ENCODE data around the gene ASTN1. TPM values are rescaled to one million over a fixed set of nuclear protein-coding genes. Genes with fewer than 3 reads are reported as not detected.
A peak's percentile ranks its signal among the peaks of the same experiment; 100 is the strongest.

ASTN1 gene
- total and polyA plus RNA-seq, 2 experiments from 2014 or later: 9.3 to 34.2 TPM

- Histone ChIP-seq H3K4me1 (ENCODE audit: low read depth) (no peaks in the 10 kb centered on the region), H3K27me3 (peaks cover 53% of the 10 kb centered on the region), H3K9me3 (ENCODE audit: low read depth) (no peaks in the 10 kb centered on the region), H3K27ac (no peak overlapping the region), H3K4me3 (peak overlapping the region; percentile 61), H3K36me3 (no peaks in the 10 kb centered on the region)
- no peak for DNase-seq (ENCODE audit: low read depth in 1 of 2, low spot score in 1 of 2)
- TF ChIP-seq CTCF (IDR thresholded peaks at IDR 0.05; ENCODE audit: low read depth, low read length): no peak
Measured at GRCh38 chr1:177165069-177165439, 542 bp upstream of the ASTN1 start.

- H3K36me3 ChIP-seq: no peaks in the 10 kb centered on the region
- H3K9me3 ChIP-seq (ENCODE audit: low read depth): no peaks in the 10 kb centered on the region
- no peaks in the 10 kb centered on the region for H3K4me1 ChIP-seq (ENCODE audit: low read depth)
- no peak overlapping the region for H3K27ac ChIP-seq
- TF ChIP-seq CTCF (IDR thresholded peaks at IDR 0.05; ENCODE audit: low read depth, low read length): no peak
- peak overlapping the region; percentile 61 for H3K4me3 ChIP-seq
- no peak for DNase-seq (ENCODE audit: low read depth in 1 of 2, low spot score in 1 of 2)
- peaks cover 42% of the 10 kb centered on the region for H3K27me3 ChIP-seq
Measured at GRCh38 chr1:177163844-177164379, 600 bp downstream of the ASTN1 start.

GRCh38 chr1:177162243-177162642 is 2.3 kb downstream of the ASTN1 start:
- no peaks in the 10 kb centered on the region for H3K9me3 ChIP-seq (ENCODE audit: low read depth)
- no peak for DNase-seq (ENCODE audit: low read depth in 1 of 2, low spot score in 1 of 2)
- peaks cover 25% of the 10 kb centered on the region for H3K27me3 ChIP-seq
- no peak overlapping the region for H3K4me3 ChIP-seq
- TF ChIP-seq CTCF (IDR thresholded peaks at IDR 0.05; ENCODE audit: low read depth, low read length): no peak
- H3K27ac ChIP-seq: no peak overlapping the region
- no peaks in the 10 kb centered on the region for H3K4me1 ChIP-seq (ENCODE audit: low read depth)
- no peaks in the 10 kb centered on the region for H3K36me3 ChIP-seq

DNA sequence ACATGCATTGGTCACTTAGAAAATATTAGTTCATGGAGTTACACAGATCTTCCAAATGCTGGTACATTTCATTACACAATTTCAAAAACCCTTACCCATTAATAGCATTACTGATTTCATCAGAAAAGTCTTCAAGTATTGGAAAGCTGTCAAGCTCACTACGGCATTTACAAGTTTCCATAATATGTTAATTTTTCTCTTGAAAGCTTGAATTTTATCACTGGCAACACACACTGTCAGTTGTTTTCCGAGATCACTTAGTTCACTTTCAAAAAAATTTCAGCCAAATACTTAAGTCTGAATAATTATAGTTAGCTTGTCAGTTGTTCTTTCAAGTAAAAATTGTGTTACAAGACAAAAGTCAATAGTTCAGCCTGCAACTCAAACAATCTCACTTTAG is 18.0 kb downstream of the ASTN1 start:
- Histone ChIP-seq H3K27me3 (no peaks in the 10 kb centered on the region), H3K36me3 (no peaks in the 10 kb centered on the region), H3K4me3 (no peak overlapping the region), H3K9me3 (ENCODE audit: low read depth) (no peaks in the 10 kb centered on the region), H3K4me1 (ENCODE audit: low read depth) (peaks cover 36% of the 10 kb centered on the region), H3K27ac (peak overlapping the region; percentile 87)
- no peak for DNase-seq (ENCODE audit: low read depth in 1 of 2, low spot score in 1 of 2)
- TF ChIP-seq CTCF (IDR thresholded peaks at IDR 0.05; ENCODE audit: low read depth, low read length): no peak

GRCh38 chr1:177145106-177146070 is 19.1 kb downstream of the ASTN1 start:
- Histone ChIP-seq H3K36me3 (no peaks in the 10 kb centered on the region), H3K9me3 (ENCODE audit: low read depth) (no peaks in the 10 kb centered on the region), H3K27me3 (no peaks in the 10 kb centered on the region), H3K4me3 (no peak overlapping the region), H3K27ac (peak overlapping the region; percentile 87), H3K4me1 (ENCODE audit: low read depth) (peaks cover 36% of the 10 kb centered on the region)
- no peak for TF ChIP-seq CTCF (IDR thresholded peaks at IDR 0.05; ENCODE audit: low read depth, low read length)
- peak; percentile 14 to 72 for DNase-seq (ENCODE audit: low read depth in 1 of 2, low spot score in 1 of 2)

Measured in cardiac muscle cell (in vitro differentiated cells and primary cell).